Measurements from ENCODE around the gene CLCA2. TPM values are rescaled to one million over a fixed set of nuclear protein-coding genes. Genes with fewer than 3 reads are reported as not detected.

The CLCA2 gene
- polyA plus RNA-seq, 1 experiment = 0.42 TPM

- ChIA-PET CTCF (no interaction called here), POLR2A (no interaction called here)
- no peak for TF ChIP-seq CTCF (IDR thresholded peaks at IDR 0.05; ENCODE audit: insufficient read depth, low read depth, low read length)
- H3K4me3 ChIP-seq (ENCODE audit: low read depth, low read length) = no peak overlapping the region
- DNase-seq (ENCODE audit: low read depth) = no peak
- no peaks in the 10 kb centered on the region; the same call in 1 of the 2 replicates for H3K36me3 ChIP-seq (ENCODE audit: control insufficient read depth, insufficient read depth, low read length)
- no peaks in the 10 kb centered on the region for H3K27me3 ChIP-seq (ENCODE audit: control insufficient read depth, insufficient read depth, low read length)
Measured at GRCh38 chr1:86381223-86381622, 42.7 kb upstream of the CLCA2 start.

- TF ChIP-seq CTCF (IDR thresholded peaks at IDR 0.05; ENCODE audit: insufficient read depth, low read depth, low read length) = no peak
- Histone ChIP-seq H3K4me3 (ENCODE audit: low read depth, low read length) (no peak overlapping the region), H3K27me3 (ENCODE audit: control insufficient read depth, insufficient read depth, low read length) (no peaks in the 10 kb centered on the region), H3K36me3 (ENCODE audit: control insufficient read depth, insufficient read depth, low read length) (no peaks in the 10 kb centered on the region)
- POLR2A ChIA-PET = interaction anchor here (0.7 kb wide), 1 partner anchor 65 kb away, joined by 3 read pairs; no protein-coding TSS in a partner anchor
- no peak for DNase-seq (ENCODE audit: low read depth)
- CTCF ChIA-PET = interaction anchor here (1.0 to 3.0 kb wide), 4 partner anchors 20 to 125 kb away, joined by 3 to 9 read pairs (median 6); no protein-coding TSS in a partner anchor
Measured at GRCh38 chr1:86382878-86383277, 41.1 kb upstream of the CLCA2 start.

- ChIA-PET POLR2A (no interaction called here), CTCF (interaction anchor here (0.6 to 1.6 kb wide), 4 partner anchors 93 to 119 kb away, joined by 3 to 4 read pairs (median 3); no protein-coding TSS in a partner anchor)
- no peak for TF ChIP-seq CTCF (IDR thresholded peaks at IDR 0.05; ENCODE audit: insufficient read depth, low read depth, low read length)
- Histone ChIP-seq H3K4me3 (ENCODE audit: low read depth, low read length) (no peak overlapping the region), H3K36me3 (ENCODE audit: control insufficient read depth, insufficient read depth, low read length) (no peaks in the 10 kb centered on the region), H3K27me3 (ENCODE audit: control insufficient read depth, insufficient read depth, low read length) (no peaks in the 10 kb centered on the region)
- DNase-seq (ENCODE audit: low read depth) = no peak
Measured at GRCh38 chr1:86387916-86388627, 35.9 kb upstream of the CLCA2 start.

- no peaks in the 10 kb centered on the region for H3K36me3 ChIP-seq (ENCODE audit: control insufficient read depth, insufficient read depth, low read length)
- no peaks in the 10 kb centered on the region for H3K27me3 ChIP-seq (ENCODE audit: control insufficient read depth, insufficient read depth, low read length)
- CTCF ChIA-PET = interaction anchor here (1.6 kb wide), 1 partner anchor 110 kb away, joined by 4 read pairs; no protein-coding TSS in a partner anchor
- TF ChIP-seq CTCF (IDR thresholded peaks at IDR 0.05; ENCODE audit: insufficient read depth, low read depth, low read length) = no peak
- no peak for DNase-seq (ENCODE audit: low read depth)
- H3K4me3 ChIP-seq (ENCODE audit: low read depth, low read length) = no peak overlapping the region
- POLR2A ChIA-PET = no interaction called here
Measured at GRCh38 chr1:86388777-86389176, 35.2 kb upstream of the CLCA2 start.

- H3K36me3 ChIP-seq (ENCODE audit: control insufficient read depth, insufficient read depth, low read length) = no peaks in the 10 kb centered on the region
- no peak for TF ChIP-seq CTCF (IDR thresholded peaks at IDR 0.05; ENCODE audit: insufficient read depth, low read depth, low read length)
- ChIA-PET CTCF (interaction anchor here (1.4 kb wide), 1 partner anchor 9 kb away, joined by 4 read pairs; no protein-coding TSS in a partner anchor), POLR2A (no interaction called here)
- no peak for DNase-seq (ENCODE audit: low read depth)
- no peaks in the 10 kb centered on the region for H3K27me3 ChIP-seq (ENCODE audit: control insufficient read depth, insufficient read depth, low read length)
- H3K4me3 ChIP-seq (ENCODE audit: low read depth, low read length) = no peak overlapping the region
Measured at GRCh38 chr1:86389307-86389706, 34.7 kb upstream of the CLCA2 start.
